ENCODE measurements around the gene ZNF212.
"Not testable (repeated sequence)": the region's sequence is repeated elsewhere in the genome, so short reads cannot be mapped to it uniquely, and the experiment has no call there.

ZNF212 gene

DNA sequence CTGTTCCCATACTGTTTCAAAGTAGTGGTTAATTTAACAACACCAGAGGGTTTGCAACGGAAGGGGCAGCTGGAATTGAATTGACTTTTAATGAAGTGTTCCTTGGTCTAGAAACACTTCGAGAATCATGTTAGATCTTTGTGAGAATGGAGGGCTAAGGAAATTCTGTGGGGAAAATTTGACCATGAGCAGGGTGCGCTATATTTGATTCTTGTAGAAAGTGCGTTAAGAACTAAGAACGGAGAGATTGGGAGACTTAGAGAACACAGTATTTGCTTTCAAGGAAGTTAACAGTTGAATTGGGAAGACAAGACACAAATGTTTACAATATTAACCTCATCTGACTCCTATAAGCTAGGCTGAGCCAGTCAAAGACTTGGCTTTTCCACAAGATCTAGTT lies 1.2 kb downstream of the ZNF212 start:
- no peak for DNase-seq (ENCODE audit: low spot score)
- in situ Hi-C loops (cut with MboI; ENCODE audit: low sequenced_read_pairs, unreplicated experiment), result no loop called here
- TF ChIP-seq, protein P1, sequence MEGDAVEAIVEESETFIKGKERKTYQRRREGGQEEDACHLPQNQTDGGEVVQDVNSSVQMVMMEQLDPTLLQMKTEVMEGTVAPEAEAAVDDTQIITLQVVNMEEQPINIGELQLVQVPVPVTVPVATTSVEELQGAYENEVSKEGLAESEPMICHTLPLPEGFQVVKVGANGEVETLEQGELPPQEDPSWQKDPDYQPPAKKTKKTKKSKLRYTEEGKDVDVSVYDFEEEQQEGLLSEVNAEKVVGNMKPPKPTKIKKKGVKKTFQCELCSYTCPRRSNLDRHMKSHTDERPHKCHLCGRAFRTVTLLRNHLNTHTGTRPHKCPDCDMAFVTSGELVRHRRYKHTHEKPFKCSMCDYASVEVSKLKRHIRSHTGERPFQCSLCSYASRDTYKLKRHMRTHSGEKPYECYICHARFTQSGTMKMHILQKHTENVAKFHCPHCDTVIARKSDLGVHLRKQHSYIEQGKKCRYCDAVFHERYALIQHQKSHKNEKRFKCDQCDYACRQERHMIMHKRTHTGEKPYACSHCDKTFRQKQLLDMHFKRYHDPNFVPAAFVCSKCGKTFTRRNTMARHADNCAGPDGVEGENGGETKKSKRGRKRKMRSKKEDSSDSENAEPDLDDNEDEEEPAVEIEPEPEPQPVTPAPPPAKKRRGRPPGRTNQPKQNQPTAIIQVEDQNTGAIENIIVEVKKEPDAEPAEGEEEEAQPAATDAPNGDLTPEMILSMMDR (IDR thresholded peaks at IDR 0.05; ENCODE audit: borderline replicate concordance, control extremely low read depth, extremely low read depth, insufficient read depth, missing control alignments), result no peak

DNA sequence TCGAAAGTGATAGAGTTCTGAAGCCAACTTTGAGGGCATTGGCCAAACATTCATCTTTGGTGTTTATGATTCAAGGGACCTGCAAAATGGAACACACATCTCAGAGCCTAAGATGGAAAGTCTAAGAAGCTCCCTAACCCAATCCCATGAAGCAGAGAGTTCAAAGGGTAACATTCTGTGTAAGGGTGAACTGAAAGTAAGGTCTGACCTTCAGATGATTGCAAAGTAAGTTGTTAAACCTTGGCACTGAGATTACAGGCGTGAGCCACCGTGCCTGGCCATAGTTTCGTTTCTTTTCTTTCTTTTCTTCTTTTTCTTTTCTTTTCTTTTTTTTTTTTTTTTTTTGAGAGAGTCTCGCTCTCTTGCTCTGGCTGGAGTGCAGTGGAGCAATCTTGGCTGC lies 2.2 kb downstream of the ZNF212 start:
- TF ChIP-seq, protein P1 (IDR thresholded peaks at IDR 0.05; ENCODE audit: borderline replicate concordance, control extremely low read depth, extremely low read depth, insufficient read depth, missing control alignments), result no peak
- DNase-seq (ENCODE audit: low spot score), result no peak
- in situ Hi-C loops (cut with MboI; ENCODE audit: low sequenced_read_pairs, unreplicated experiment), result no loop called here

DNA sequence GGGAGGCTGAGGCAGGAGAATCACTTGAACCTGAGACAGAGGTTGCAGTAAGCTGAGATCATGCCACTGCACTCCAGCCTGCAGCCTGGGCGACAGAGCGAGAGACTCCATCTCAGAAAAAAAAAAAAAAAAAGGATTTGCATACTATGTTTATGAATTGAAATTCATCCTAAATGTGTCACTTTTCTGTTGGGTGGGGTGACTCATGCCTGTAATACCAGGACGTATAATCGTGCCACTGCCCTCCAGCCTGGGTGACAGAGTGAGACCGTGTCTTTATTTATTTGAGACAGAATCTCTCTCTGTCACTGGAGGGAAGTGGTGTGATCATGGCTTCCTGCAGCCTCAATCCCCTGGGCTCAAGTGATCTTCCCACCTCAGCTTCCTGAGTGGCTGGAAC lies 5.8 kb downstream of the ZNF212 start:
- in situ Hi-C loops (cut with MboI; ENCODE audit: low sequenced_read_pairs, unreplicated experiment), result no loop called here
- TF ChIP-seq, protein P1 (IDR thresholded peaks at IDR 0.05; ENCODE audit: borderline replicate concordance, control extremely low read depth, extremely low read depth, insufficient read depth, missing control alignments), result no peak
- no peak for DNase-seq (ENCODE audit: low spot score)

DNA sequence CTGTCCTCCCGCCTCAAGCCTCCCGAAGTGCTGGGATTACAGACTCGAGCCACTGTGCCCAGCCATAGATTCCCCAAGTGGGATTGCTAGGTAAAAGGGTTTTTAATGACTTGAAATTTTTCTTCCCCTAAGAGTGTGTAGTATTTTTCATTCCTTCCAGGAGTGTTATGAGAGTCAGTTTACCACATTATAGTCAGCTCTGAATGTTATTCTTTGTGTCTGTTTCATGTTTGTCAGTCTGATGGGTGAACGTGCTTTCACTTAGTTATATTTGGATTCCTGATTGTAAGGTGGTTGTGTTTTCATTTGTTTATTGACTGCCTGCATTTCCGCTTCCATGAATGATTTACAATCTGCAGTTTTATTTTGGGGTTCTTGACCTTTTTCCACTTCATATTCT lies 6.3 kb downstream of the ZNF212 start:
- in situ Hi-C loops (cut with MboI; ENCODE audit: low sequenced_read_pairs, unreplicated experiment), result no loop called here
- DNase-seq (ENCODE audit: low spot score), result no peak
- TF ChIP-seq, protein P1 (IDR thresholded peaks at IDR 0.05; ENCODE audit: borderline replicate concordance, control extremely low read depth, extremely low read depth, insufficient read depth, missing control alignments), result no peak

DNA sequence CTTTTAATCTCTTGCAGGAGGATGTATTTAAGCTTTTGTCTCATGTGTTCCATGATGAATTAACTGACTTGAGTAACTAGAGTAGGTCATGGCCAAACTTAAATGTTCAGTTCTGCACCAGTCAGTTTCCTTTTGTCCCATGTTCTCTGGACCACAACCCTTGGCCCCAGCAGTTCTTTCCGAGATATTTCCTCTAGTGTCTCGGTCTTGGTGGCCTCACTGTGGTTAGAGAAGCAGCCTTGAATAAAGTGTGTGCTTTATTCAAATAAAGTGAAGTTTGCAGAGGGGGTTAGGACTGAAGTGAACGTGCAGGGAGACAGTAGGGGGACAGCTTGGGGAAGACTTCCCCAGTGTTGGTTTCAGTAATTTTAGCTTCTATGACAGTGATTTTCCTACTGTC lies 9.3 kb downstream of the ZNF212 start:
- in situ Hi-C loops (cut with MboI; ENCODE audit: low sequenced_read_pairs, unreplicated experiment), result no loop called here
- DNase-seq (ENCODE audit: low spot score), result peak; percentile 45

DNA sequence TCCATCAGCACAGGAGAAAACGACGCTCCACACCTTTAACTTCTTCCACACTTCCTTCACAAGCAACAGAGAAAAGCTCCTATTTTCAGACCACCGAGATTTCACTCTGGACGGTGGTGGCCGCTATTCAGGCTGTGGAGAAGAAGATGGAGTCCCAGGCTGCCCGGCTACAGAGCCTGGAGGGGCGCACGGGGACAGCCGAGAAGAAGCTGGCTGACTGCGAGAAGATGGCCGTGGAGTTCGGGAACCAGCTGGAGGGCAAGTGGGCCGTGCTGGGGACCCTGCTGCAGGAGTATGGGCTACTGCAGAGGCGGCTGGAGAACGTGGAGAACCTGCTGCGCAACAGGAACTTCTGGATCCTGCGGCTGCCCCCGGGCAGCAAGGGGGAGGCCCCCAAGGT lies 10.7 kb downstream of the ZNF212 start:
- in situ Hi-C loops (cut with MboI; ENCODE audit: low sequenced_read_pairs, unreplicated experiment), result not testable (repeated sequence)

More for the DNA sequence above, 9.3 kb downstream of the ZNF212 start:
- TF ChIP-seq, protein P1 (IDR thresholded peaks at IDR 0.05; ENCODE audit: borderline replicate concordance, control extremely low read depth, extremely low read depth, insufficient read depth, missing control alignments), result no peak

DNA sequence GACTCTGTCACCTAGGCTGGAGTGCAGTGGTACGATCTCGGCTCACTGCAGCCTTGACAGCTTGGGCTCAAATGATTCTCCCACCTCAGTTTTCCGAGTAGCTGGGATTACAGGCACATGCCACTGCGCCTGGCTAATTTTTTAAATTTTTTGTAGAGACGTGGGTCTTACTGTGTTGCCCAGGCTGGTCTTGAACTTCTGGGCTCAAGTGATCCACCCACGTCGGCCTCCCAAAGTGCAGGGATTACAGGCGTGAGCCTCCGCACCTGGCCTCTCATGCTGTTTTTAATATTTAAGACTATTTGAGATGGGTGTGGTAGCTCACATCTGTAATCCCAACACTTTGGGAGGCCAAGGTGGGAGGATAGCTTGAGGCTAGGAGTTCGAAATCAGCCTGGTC lies 12.1 kb downstream of the ZNF212 start:
- DNase-seq (ENCODE audit: low spot score); in situ Hi-C loops (cut with MboI; ENCODE audit: low sequenced_read_pairs, unreplicated experiment): not testable (repeated sequence)

More for the DNA sequence above, 10.7 kb downstream of the ZNF212 start:
- not testable (repeated sequence) for DNase-seq (ENCODE audit: low spot score)

DNA sequence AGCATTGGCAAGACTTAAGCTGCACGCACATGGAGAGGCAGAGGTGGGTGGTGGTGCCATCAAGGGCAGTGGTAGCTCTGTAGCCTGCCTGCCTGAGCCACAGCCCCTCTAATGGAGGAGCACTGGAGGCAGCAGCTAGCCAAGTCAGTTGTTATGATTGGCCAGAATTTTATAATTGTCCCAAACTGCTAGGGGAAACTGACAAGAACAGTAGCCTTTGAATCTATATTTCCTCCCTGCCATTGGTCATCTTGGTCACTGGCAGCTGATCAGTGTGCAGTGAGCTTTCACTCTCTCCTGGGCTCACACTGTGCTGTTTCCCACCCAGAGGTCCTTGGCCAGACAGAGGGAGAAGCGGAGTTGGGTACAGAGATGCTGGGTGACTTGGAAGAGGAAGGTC lies 12.9 kb downstream of the ZNF212 start:
- DNase-seq (ENCODE audit: low spot score), result no peak
- TF ChIP-seq, protein P1 (IDR thresholded peaks at IDR 0.05; ENCODE audit: borderline replicate concordance, control extremely low read depth, extremely low read depth, insufficient read depth, missing control alignments), result no peak
- in situ Hi-C loops (cut with MboI; ENCODE audit: low sequenced_read_pairs, unreplicated experiment), result no loop called here

Data from GM13976 (cell line).